Upper lobe of left lung (tissue), 6 donors: ENCODE data around the gene CAMK1D. TPM values are rescaled to one million over a fixed set of nuclear protein-coding genes. Genes with fewer than 3 reads are reported as not detected.
A peak's percentile ranks its signal among the peaks of the same experiment; 100 is the strongest.

Experiments
- ATAC-seq, 2 donors: fragments of 200-7000 bp; cut with Tn5 transposase; one replicate each; pipeline ENCODE4 v1.9.1; 2022; ENCODE audit warnings: mild to moderate bottlenecking in 2 of 2, moderate library complexity in 2 of 2; ENCODE audit not compliant: low FRiP score in 2 of 2
- DNase-seq, 2 donors: peaks; one replicate each; pipeline ENCODE4 v3.0.0-alpha.2; 2019 to 2020
- H3K27ac ChIP-seq, 4 donors: fragments of 200-600 bp; sonication (generic); one replicate each; pipeline ENCODE4 v1.5.1; 2016 to 2019
- H3K27me3 ChIP-seq, 4 donors: fragments of 200-600 bp; sonication (generic); one replicate each; pipeline ENCODE4 v1.5.1; 2017 to 2019
- H3K36me3 ChIP-seq, 4 donors: fragments of 200-600 bp; sonication (generic); one replicate each; pipeline ENCODE4 v1.5.1; 2016 to 2019
- H3K4me1 ChIP-seq, 4 donors: fragments of 200-600 bp; sonication (generic); one replicate each; pipeline ENCODE4 v1.5.1; 2018 to 2019
- H3K4me3 ChIP-seq, 4 donors: fragments of 200-600 bp; sonication (generic); one replicate each; pipeline ENCODE4 v1.5.1; 2017 to 2019; ENCODE audit warnings: mild to moderate bottlenecking in 2 of 4, moderate library complexity in 1 of 4
- H3K9me3 ChIP-seq, 4 donors: fragments of 200-600 bp; sonication (generic); one replicate each; pipeline ENCODE4 v1.5.1; 2018 to 2019
- EP300 ChIP-seq, 4 donors: sonication (generic); formaldehyde crosslinking; IDR thresholded peaks; one replicate each; pipeline ENCODE4 v1.5.1; 2017; ENCODE audit warnings: antibody characterized with exemption in 4 of 4, control low read depth in 2 of 4
- POLR2A ChIP-seq, 4 donors: fragments of 450-650 bp; IDR thresholded peaks; one replicate each; pipeline ENCODE4 v1.5.1; 2016 to 2017; ENCODE audit warnings: antibody characterized with exemption in 4 of 4, mild to moderate bottlenecking in 2 of 4
- POLR2AphosphoS5 ChIP-seq, 2 donors: sonication (generic); formaldehyde crosslinking; IDR thresholded peaks; one replicate each; pipeline ENCODE4 v1.5.1; 2017; ENCODE audit warnings: antibody characterized with exemption in 2 of 2
- WGBS, 2 donors: methylation state at CpG; one replicate each; pipeline ENCODE4 v1.1.5; 2017 to 2018; 5-methylcytosine and 5-hydroxymethylcytosine counted together
- total RNA-seq, 6 donors: library from RNA; depleted of rRNA in 4 of 6; stranded (reverse); fragments of >200 nt in 4 of 6; gene quantifications; one replicate each; pipeline versions ENCODE4 v1.1.0 to v1.2.1, GENCODE V29; 2016 to 2021
- TF ChIP-seq, protein P1 (sequence below), 6 experiments: fragments of 450-650 bp in 4 of 6; fragments of 200-600 bp in 2 of 6; sonication (generic) in 2 of 6; IDR thresholded peaks; one replicate each; pipeline ENCODE4 v1.5.1; 2016 to 2019; ENCODE audit warnings: antibody characterized with exemption in 6 of 6
- donor health status: DM: no; HTN: no; CAD: no; lungs with moderate emphysema.
- donor health status: DM: no; HTN: yes; CAD: no; lungs with severe emphysema.

CAMK1D gene
- total RNA-seq, 6 donors from 2014 or later, result 6.2 to 29.2 (median 19.0) TPM

GRCh38 chr10:12777840-12778585, 428.7 kb downstream of the CAMK1D start:
- WGBS, 2 donors, result 68 to 73% methylated on average over 5 to 8 of the region's 8 CpGs
- no peak overlapping the region for H3K4me3 ChIP-seq
- no peak overlapping the region for H3K27ac ChIP-seq
- DNase-seq, result no peak
- no peaks in the 10 kb centered on the region for H3K27me3 ChIP-seq
- no peaks in the 10 kb centered on the region for H3K36me3 ChIP-seq
- no peak for TF ChIP-seq EP300 (IDR thresholded peaks at IDR 0.05)
- TF ChIP-seq POLR2A (IDR thresholded peaks at IDR 0.05), result no peak
- TF ChIP-seq POLR2AphosphoS5 (IDR thresholded peaks at IDR 0.05), result no peak
- TF ChIP-seq, protein P1, sequence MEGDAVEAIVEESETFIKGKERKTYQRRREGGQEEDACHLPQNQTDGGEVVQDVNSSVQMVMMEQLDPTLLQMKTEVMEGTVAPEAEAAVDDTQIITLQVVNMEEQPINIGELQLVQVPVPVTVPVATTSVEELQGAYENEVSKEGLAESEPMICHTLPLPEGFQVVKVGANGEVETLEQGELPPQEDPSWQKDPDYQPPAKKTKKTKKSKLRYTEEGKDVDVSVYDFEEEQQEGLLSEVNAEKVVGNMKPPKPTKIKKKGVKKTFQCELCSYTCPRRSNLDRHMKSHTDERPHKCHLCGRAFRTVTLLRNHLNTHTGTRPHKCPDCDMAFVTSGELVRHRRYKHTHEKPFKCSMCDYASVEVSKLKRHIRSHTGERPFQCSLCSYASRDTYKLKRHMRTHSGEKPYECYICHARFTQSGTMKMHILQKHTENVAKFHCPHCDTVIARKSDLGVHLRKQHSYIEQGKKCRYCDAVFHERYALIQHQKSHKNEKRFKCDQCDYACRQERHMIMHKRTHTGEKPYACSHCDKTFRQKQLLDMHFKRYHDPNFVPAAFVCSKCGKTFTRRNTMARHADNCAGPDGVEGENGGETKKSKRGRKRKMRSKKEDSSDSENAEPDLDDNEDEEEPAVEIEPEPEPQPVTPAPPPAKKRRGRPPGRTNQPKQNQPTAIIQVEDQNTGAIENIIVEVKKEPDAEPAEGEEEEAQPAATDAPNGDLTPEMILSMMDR (IDR thresholded peaks at IDR 0.05), result no peak
- no peak for ATAC-seq
- no peaks in the 10 kb centered on the region for H3K9me3 ChIP-seq
- no peaks in the 10 kb centered on the region for H3K4me1 ChIP-seq

DNA sequence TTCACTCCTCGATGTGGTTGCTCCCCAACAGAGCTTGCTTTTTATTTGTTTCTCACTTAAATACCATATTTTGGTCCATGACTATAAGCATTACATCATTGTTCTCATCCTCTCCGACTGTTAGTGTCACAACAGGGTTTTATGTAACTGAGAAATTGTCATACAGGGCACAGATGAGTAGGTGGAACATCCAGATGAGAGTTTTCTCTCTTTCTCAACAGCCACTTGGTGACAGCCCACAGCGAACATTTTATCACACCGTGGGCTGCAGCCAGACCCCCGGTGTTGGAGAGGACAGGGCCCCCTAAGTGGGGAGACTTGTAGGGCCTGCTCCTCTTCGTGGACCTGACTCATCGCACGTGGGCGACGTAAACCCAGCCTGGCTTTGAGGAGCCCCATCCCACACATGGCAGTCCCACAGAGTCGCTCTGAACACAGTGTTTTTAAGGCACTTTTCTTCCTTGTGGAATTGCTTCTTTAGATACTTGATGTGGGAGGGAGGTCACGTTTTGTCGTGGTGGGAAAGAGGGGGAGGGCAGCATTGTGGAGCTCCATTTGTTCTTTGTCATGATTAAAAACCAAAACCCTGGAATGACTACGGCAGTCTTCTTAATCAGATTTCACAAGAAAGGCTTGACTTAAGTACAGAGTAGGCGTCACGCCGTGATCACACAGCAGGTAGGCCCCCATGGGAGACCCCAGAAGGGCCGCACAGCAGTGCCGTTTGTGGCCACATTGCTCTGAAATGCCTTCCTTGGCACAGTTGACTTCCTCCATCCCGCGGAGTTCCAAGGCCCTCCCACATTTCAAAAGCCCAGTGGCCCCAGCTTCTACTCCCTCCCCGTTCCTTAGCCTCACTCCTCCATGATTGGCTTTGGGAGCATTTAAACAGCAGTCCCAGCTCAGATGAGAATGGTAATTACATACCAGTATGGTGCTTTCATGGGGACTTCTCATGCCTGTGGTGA, 431.6 kb downstream of the CAMK1D start:
- Histone ChIP-seq H3K4me3 (no peak overlapping the region), H3K27ac (no peak overlapping the region), H3K9me3 (no peaks in the 10 kb centered on the region), H3K4me1 (no peaks in the 10 kb centered on the region), H3K27me3 (no peaks in the 10 kb centered on the region), H3K36me3 (no peaks in the 10 kb centered on the region)
- 82 to 86% methylated on average over 14 to 22 of the region's 22 CpGs for WGBS, 2 donors
- ATAC-seq (no peak), DNase-seq (peak in 1 of 2 donors; percentile 18)
- no peak for TF ChIP-seq POLR2A (IDR thresholded peaks at IDR 0.05)

GRCh38 chr10:12781976-12782375, 432.6 kb downstream of the CAMK1D start:
- no peak for ATAC-seq

DNA sequence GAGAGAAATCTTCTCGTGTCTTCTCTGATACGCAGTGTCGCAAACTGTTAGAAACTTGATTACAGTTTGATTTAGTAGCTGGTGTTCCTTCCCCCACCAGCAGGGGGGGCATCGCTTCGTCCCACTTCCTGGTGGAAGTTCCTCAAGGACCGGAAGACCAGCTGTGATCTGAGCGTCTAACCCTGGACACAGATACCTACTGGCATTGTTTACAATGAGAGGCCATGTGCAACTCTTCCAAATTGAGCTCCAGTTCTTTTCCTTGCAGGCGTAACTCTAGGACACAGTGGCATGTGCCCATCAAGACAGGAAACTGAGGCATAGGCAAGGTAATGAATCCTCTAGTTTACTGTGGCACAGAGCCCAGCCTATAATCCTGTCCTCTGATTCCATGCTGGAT, 433.2 kb downstream of the CAMK1D start:
- Histone ChIP-seq H3K27me3 (no peaks in the 10 kb centered on the region), H3K9me3 (no peaks in the 10 kb centered on the region), H3K4me3 (no peak overlapping the region), H3K4me1 (no peaks in the 10 kb centered on the region), H3K36me3 (no peaks in the 10 kb centered on the region), H3K27ac (no peak overlapping the region)
- DNase-seq, result no peak
- TF ChIP-seq POLR2A (IDR thresholded peaks at IDR 0.05), result no peak
- no peak for TF ChIP-seq POLR2AphosphoS5 (IDR thresholded peaks at IDR 0.05)
- TF ChIP-seq EP300 (IDR thresholded peaks at IDR 0.05), result no peak
- TF ChIP-seq, protein P1 (IDR thresholded peaks at IDR 0.05), result peak; percentile 53 to 66 (median 59)
- WGBS, 2 donors, result 42 to 47% methylated on average over 8 of the region's 8 CpGs
- ATAC-seq, result peak in 1 of 2 donors; percentile 45

More at GRCh38 chr10:12781976-12782375, 432.6 kb downstream of the CAMK1D start:
- Histone ChIP-seq H3K4me1 (no peaks in the 10 kb centered on the region), H3K9me3 (no peaks in the 10 kb centered on the region), H3K4me3 (no peak overlapping the region), H3K36me3 (no peaks in the 10 kb centered on the region), H3K27ac (no peak overlapping the region), H3K27me3 (no peaks in the 10 kb centered on the region)
- TF ChIP-seq, protein P1 (IDR thresholded peaks at IDR 0.05), result no peak
- TF ChIP-seq POLR2A (IDR thresholded peaks at IDR 0.05) (no peak), EP300 (IDR thresholded peaks at IDR 0.05) (no peak), POLR2AphosphoS5 (IDR thresholded peaks at IDR 0.05) (no peak)
- WGBS, 2 donors, result 74 to 87% methylated on average over 1 of the region's 1 CpG
- no peak for DNase-seq

GRCh38 chr10:12783293-12783692, 433.9 kb downstream of the CAMK1D start:
- peak in 1 of 2 donors; percentile 20 for ATAC-seq
- Histone ChIP-seq H3K27ac (no peak overlapping the region), H3K27me3 (no peaks in the 10 kb centered on the region), H3K4me3 (no peak overlapping the region), H3K4me1 (no peaks in the 10 kb centered on the region), H3K9me3 (no peaks in the 10 kb centered on the region), H3K36me3 (no peaks in the 10 kb centered on the region)
- DNase-seq, result no peak
- TF ChIP-seq POLR2AphosphoS5 (IDR thresholded peaks at IDR 0.05) (no peak), POLR2A (IDR thresholded peaks at IDR 0.05) (no peak), EP300 (IDR thresholded peaks at IDR 0.05) (no peak)
- TF ChIP-seq, protein P1 (IDR thresholded peaks at IDR 0.05), result no peak
- 74 to 78% methylated on average over 9 to 10 of the region's 10 CpGs for WGBS, 2 donors
